Hippocampal formation (tissue), 2 donors: ENCODE measurements around the gene ITIH1.

Source experiments
- DNase-seq, 2 donors: peaks; one replicate each; lab custom pipeline; 2025; lab: John Stamatoyannopoulos, UW

ITIH1 gene

GRCh38 chr3:52789746-52790040 is 12.3 kb downstream of the ITIH1 start:
- DNase-seq: no peak

GRCh38 chr3:52790337-52790736 is 12.9 kb downstream of the ITIH1 start:
- DNase-seq: no peak

DNA sequence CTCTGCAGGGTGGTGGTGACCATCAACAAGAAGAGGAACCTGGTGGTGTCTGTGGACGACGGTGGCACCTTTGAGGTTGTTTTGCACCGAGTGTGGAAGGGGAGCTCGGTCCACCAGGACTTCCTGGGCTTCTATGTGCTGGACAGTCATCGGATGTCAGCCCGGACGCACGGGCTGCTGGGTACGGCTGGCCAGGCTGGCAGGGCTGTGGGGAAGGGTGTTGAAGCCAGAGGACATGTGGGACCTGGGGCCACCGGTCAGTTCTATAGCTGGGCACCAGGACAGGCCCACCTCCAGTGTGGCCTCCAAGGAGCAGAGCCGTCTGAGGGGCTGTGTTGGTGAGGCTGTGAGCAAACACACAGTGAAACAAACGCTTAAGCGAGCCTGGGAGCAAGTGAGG is 13.3 kb downstream of the ITIH1 start:
- no peak for DNase-seq

DNA sequence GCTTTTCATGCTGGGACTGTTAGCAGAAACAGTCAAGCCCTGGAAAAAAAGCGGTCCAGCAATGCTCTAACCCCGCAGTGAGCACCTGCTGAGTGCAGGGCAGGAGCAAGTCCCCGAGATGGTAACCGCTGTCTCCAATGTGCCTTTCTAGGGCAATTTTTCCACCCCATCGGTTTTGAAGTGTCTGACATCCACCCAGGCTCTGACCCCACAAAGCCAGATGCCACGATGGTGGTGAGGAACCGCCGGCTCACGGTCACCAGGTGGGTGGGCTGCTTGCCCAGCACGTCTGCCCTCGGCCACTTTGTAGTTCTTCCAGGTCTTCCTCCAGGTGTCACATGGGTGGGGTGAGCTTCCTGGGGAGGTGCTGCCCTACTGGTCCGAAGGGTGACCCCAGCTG is 14.0 kb downstream of the ITIH1 start:
- no peak for DNase-seq

DNA sequence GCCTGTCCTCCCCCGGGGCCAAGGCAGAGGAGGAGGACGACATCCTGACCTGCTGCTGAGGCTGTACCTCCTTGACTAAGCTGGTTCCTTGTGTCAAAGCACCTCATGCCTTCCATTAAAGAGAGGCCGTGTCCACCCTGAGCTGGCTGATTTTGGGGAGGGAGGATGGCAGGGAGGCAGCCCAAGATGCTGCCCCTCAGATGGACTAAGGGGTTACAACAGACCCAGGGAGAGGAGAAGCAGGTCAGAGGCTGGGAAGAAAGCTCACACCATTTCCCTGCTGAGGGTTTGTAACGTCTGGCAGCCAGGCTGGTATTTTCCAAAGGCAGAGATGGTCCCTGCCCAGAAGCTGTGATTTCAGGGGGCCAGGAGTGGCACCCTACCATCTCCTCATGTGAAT is 14.5 kb downstream of the ITIH1 start:
- no peak for DNase-seq

GRCh38 chr3:52792413-52792812 is 15.0 kb downstream of the ITIH1 start:
- no peak for DNase-seq

- DNase-seq: no peak
Measured at GRCh38 chr3:52792961-52793695, 15.7 kb downstream of the ITIH1 start.

- DNase-seq: no peak
Measured at GRCh38 chr3:52793702-52794611, 16.6 kb downstream of the ITIH1 start.

DNA sequence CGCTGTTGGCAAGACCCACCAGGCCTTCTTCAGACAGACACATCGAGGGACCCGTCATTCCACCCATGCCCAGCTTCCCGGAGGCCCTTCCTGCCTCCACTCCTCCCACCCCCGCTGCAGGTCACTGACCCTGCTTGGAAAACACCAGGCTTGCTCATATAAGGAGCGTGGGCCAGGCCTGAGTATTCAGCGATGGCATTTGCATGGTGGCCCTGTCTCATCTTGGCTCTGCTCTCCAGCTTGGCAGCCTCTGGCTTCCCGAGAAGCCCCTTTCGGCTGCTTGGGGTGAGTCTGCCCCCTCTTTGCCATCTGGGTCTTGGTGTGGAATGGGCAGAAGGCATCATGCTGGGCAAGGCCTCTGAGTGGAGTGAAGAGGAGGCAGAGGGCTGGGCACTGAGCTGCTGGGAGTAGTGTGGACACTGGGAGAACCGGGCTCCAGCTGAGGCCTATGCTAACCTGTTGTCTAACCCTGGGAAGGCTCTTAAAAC is 17.3 kb downstream of the ITIH1 start, which contains the start of gene ITIH3:
ITIH3 (plus strand) TSS at position 185 of the 488 bp plus-strand sequence; CDS start at position 193, 8 bp downstream.
- no peak for DNase-seq

DNA sequence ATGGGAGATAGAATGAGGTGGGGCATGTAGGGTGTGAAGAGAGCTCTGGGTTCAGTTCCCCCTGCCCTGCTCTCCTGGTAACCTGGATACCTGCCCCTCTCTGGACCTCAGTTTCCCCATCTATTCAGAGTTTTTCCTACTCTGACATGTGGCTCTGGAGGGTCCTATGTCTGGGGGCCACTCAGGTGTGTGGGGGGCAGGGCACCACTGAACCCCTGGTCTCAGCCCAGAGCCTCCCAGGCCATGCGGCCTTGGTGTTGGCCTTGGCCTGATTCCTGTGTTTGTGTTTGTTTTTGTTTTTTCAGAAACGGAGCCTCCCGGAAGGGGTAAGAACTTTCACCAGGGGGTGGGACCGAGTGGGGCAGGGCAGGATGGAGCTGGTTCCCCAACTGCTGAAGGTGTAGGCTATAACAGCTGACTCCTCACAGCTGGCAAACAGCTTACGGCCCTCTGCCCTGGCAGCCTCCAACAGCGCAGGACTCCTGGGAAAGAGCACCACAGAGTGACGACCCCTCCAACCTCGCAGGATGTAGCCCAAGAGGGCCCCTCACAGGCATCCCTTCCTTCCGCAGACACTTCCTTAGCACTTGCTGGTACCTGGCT is 18.0 kb downstream of the ITIH1 start:
- DNase-seq: no peak

GRCh38 chr3:52796411-52796810 is 19.0 kb downstream of the ITIH1 start:
- DNase-seq: no peak

GRCh38 chr3:52798376-52798977 is 21.1 kb downstream of the ITIH1 start:
- no peak for DNase-seq

GRCh38 chr3:52798978-52799476 is 21.6 kb downstream of the ITIH1 start:
- DNase-seq: no peak

DNA sequence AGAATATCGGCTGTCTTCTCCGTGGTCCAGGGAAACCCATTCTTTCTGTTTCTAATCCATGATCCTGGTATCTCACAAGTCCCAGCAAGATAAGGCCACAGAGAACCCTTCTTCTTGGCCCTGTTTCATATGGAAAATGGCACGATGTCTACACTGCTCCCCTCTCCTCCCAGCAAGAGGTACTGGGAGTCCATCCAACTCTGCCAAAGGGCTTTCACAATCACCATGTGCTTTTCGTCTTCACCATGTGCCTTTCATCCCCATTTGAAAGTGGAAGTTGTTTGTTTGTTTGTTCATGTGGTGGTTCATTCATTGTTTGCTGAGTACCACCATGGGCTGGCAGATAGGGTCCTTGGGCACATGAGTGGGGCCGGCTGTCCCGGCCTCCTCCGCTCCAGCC is 22.7 kb downstream of the ITIH1 start:
- no peak for DNase-seq

DNA sequence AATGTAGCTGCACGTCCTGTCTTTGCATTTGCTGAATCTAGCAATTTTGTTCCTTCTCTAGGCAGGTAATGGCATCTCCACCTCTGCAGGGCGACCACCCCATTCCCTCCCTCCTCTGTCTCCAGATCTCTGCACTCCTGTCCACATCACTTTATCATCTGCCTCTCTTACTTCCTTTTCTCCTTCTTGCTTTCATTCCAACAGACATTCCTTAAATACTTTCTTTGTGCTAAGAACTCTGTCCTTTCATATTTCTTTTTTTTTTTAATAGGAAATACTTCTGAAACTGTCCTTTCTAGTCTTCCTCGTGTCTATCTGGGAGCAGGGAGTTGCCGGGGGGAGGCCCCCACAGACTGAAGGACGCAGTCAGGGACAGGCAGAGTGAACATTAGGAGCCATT is 24.4 kb downstream of the ITIH1 start:
- no peak for DNase-seq

DNA sequence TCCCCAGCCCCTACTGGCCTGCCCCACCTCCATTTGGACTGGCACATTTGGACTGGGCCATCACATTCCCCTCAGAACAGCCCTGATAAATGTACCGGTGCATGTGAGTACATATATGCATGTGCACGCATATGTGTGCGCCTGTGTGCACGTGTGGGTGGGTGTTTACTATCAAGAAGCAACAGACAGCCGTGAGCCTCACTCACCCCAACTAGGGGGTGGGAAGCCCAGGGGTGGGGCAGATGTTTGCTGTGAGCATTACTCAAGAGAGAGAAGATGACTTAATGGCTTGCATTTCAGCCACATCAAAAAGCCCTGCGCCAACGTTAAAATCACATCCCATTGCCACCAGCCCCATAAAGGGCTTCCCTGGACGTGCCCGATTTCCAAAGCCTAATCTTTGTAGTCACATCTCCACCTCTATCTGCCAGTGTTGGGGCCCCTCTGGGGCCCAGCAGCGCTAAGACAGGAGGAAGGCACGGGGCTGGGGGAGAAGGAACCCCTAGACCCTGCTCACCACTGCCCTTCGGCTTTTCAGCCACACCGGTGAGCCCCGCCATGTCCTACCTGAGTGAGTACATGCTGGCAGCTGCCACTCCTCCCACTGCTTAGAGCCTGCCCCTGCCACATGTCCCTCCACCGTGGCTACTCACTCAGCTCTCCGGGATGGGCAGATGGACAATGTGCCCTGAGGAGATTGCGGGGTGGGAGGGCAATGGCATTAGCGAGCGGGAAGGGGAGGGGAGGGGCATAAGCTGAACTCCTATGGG is 28.1 kb downstream of the ITIH1 start:
- DNase-seq: no peak

DNA sequence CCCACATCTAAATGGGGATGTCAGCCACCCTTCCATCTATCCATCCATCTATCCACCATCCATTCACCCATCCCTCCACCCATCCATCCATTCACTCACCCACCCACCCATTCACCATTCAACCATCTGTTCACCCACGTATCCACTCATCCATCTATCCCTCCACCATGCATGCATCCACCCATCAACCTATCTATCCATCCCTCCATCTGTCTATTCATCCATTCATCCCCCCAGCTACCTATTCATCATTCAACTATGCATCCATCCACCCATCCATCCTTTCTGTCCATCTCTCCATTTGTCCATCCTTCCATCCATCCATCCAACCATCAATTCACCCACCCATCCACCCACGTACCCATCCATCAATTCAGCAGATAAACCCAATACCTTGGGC is 31.8 kb downstream of the ITIH1 start:
- DNase-seq: no peak

DNA sequence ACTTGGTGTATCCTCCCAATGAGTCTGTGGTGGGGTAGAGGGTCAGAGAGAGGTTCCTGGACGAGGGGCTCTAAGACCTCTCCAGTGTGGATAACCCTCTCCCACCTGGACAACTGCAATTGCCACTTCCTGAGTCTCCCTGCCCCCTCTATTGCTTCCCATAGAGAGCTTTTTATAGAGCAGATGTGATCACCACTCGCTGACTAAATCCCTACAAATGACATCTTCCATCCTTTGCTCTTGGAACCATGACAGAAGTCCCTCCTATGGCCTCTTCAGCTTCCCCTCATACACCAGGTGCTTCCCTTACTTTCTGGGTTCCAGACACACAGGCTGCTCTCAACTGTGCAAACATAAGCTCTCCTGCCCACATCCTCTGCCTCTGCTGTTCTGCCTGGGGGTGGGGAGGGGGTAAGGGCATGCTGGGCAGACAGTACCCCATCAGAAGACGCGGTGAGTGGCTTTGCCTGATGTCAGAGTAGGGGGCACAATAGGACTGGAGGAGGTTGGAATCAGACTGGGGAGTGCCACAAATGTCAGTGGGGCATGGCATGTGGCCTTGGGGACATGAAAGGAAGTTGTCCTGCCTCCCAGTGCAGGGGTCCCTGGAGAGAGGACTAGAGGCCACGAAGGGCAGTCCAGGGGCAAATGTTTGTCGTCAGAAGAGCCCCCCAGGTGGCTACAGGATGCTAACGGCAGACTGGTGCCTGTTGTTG is 32.4 kb downstream of the ITIH1 start:
- DNase-seq: no peak

DNA sequence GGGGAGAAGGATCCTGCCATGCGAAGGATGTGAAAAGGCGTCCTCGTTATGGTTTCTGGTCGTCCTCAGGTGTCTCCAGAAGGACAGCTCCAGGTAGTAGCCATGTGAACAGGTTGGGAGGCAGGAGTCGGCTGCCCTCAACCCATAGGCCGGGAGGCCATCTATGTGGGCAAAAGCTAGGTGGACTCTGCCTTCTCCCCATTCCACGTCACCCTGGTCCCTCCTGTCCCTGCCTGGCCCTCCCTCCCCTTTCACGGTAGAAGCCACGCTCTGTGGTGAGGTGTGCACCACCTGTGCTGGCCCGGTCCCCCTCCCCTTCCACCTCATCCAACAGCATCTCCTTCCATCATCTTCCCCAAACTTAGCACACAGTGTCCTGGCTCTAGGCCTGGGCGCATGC is 33.5 kb downstream of the ITIH1 start:
- no peak for DNase-seq

DNA sequence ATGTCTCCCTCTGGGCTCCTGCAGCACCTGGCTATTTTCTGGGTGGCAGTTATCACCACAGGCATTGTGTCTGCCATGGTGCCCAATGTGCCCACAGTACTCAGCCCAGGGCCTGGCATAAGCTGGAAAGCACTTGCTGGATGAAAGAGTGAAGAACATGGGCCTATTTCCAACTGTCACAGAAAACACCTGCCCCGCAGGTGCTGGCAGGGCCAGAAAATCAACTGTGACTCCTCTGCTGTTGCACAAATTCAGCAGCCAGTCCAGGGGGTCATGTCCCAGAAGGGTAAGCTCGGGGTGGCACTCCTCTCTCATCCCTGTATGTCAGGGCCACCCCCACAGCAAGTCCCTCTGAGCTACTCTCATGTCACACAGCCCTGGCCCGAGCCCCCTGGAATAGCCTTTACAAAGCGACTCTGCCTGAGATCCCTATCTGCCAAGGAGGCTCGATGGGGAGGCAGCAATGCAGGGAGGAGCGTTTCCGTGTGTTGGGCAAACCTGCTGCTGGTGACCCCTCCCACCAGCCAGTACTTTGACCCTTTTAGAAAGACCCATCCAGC is 34.1 kb downstream of the ITIH1 start:
- no peak for DNase-seq
